Mesenchymal stem cell (in vitro differentiated cells and primary cell): ENCODE measurements around the gene GALNT1.

Experiments
- DNase-seq: peaks from one replicate; pipeline ENCODE4 v3.0.0-alpha.2; 2013
- H2AFZ ChIP-seq: one replicate; pipeline ENCODE4 v1.6.1; 2013; ENCODE audit warnings: low read depth, mild to moderate bottlenecking, control low read depth, inconsistent platforms, low read length, moderate library complexity
- H2AK5ac ChIP-seq: 2 replicates; pipeline ENCODE4 v1.6.1; 2013; ENCODE audit warnings: low read length, moderate library complexity, mild to moderate bottlenecking, inconsistent platforms; ENCODE audit not compliant: severe bottlenecking
- H2BK120ac ChIP-seq: one replicate; pipeline ENCODE4 v1.6.1; 2013; ENCODE audit warnings: low read depth, mild to moderate bottlenecking, inconsistent platforms, low read length, moderate library complexity
- H2BK12ac ChIP-seq, 2 experiments: one replicate each; pipeline ENCODE4 v1.6.1; 2013; ENCODE audit warnings: inconsistent platforms in 2 of 2, low read length in 2 of 2, mild to moderate bottlenecking in 2 of 2, moderate library complexity in 2 of 2, control low read depth in 1 of 2
- H2BK15ac ChIP-seq: one replicate; pipeline ENCODE4 v1.6.1; 2013; ENCODE audit warnings: mild to moderate bottlenecking, low read depth, inconsistent platforms; ENCODE audit not compliant: poor library complexity, severe bottlenecking
- H2BK5ac ChIP-seq: 2 replicates; pipeline ENCODE4 v1.6.1; 2013; ENCODE audit warnings: low read depth, mild to moderate bottlenecking, low read length, control low read depth, inconsistent platforms; ENCODE audit not compliant: poor library complexity, severe bottlenecking
- H3K14ac ChIP-seq, 2 experiments: one replicate each; pipeline ENCODE4 v1.6.1; 2013; ENCODE audit warnings: inconsistent platforms in 2 of 2, low read length in 2 of 2, control low read depth in 1 of 2, mild to moderate bottlenecking in 1 of 2, moderate library complexity in 1 of 2
- H3K18ac ChIP-seq, 2 experiments: one replicate each; pipeline ENCODE4 v1.6.1; 2013; ENCODE audit warnings: inconsistent platforms in 2 of 2, low read length in 2 of 2, control low read depth in 1 of 2, low read depth in 1 of 2, mild to moderate bottlenecking in 1 of 2
- H3K23ac ChIP-seq, 2 experiments: one replicate each; pipeline ENCODE4 v1.6.1; 2013; ENCODE audit warnings: inconsistent platforms in 2 of 2, low read length in 2 of 2, mild to moderate bottlenecking in 2 of 2, moderate library complexity in 2 of 2, control low read depth in 1 of 2
- H3K27ac ChIP-seq: 2 replicates; pipeline ENCODE4 v1.5.1; 2013; ENCODE audit warnings: mild to moderate bottlenecking, moderate library complexity, low read length, control low read depth, inconsistent platforms; ENCODE audit not compliant: poor library complexity, severe bottlenecking
- H3K27me3 ChIP-seq, 2 experiments: 2 replicates each; pipeline versions ENCODE4 v1.6.1 to v1.7.0; 2013; ENCODE audit warnings: low read length in 2 of 2, mild to moderate bottlenecking in 2 of 2, moderate library complexity in 2 of 2, control low read depth in 1 of 2, inconsistent platforms in 1 of 2; ENCODE audit not compliant: control insufficient read depth in 1 of 2, insufficient read depth in 1 of 2
- H3K36me3 ChIP-seq, 2 experiments: 2 replicates each; pipeline versions ENCODE4 v1.6.1 to v1.7.0; 2013; ENCODE audit warnings: low read length in 2 of 2, control low read depth in 1 of 2, inconsistent platforms in 1 of 2, low read depth in 1 of 2, mild to moderate bottlenecking in 1 of 2; ENCODE audit not compliant: insufficient read depth in 2 of 2, control insufficient read depth in 1 of 2
- H3K4ac ChIP-seq, 2 experiments: one replicate each; pipeline ENCODE4 v1.6.1; 2013; ENCODE audit warnings: inconsistent platforms in 2 of 2, low read length in 2 of 2, mild to moderate bottlenecking in 2 of 2, moderate library complexity in 2 of 2, control low read depth in 1 of 2, low read depth in 1 of 2
- H3K4me1 ChIP-seq: 2 replicates; pipeline ENCODE4 v1.6.1; 2013; ENCODE audit warnings: low read depth, low read length, control low read depth; ENCODE audit not compliant: control insufficient read depth, insufficient read depth
- H3K4me2 ChIP-seq: 2 replicates; pipeline ENCODE4 v1.6.1; 2013; ENCODE audit warnings: low read length, mild to moderate bottlenecking, inconsistent platforms; ENCODE audit not compliant: poor library complexity, severe bottlenecking
- H3K4me3 ChIP-seq, 2 experiments: 2 replicates each; pipeline versions ENCODE4 v1.5.1 to v1.7.0; 2013; ENCODE audit warnings: low read length in 2 of 2, mild to moderate bottlenecking in 2 of 2, control low read depth in 1 of 2, low read depth in 1 of 2; ENCODE audit not compliant: insufficient read depth in 1 of 2
- H3K79me1 ChIP-seq: replicated peaks from 2 replicates; pipeline ENCODE4 v1.6.1; 2013; ENCODE audit warnings: mild to moderate bottlenecking, control low read depth, low read length, inconsistent platforms; ENCODE audit not compliant: poor library complexity, severe bottlenecking
- H3K9ac ChIP-seq: 2 replicates; pipeline ENCODE4 v1.7.0; 2013; ENCODE audit warnings: mild to moderate bottlenecking, low read length, moderate library complexity
- H3K9me3 ChIP-seq: 2 replicates; pipeline ENCODE4 v1.7.0; 2013; ENCODE audit warnings: mild to moderate bottlenecking, low read length; ENCODE audit not compliant: control insufficient read depth
- H4K8ac ChIP-seq: one replicate; pipeline ENCODE4 v1.6.1; 2013; ENCODE audit warnings: inconsistent platforms, mild to moderate bottlenecking, low read length, moderate library complexity
- H4K91ac ChIP-seq: one replicate; pipeline ENCODE4 v1.6.1; 2013; ENCODE audit warnings: mild to moderate bottlenecking, low read length, inconsistent platforms
- WGBS: methylation state at CpG from one replicate; pipeline ENCODE4 v1.1.7; 2013; ENCODE audit warnings: mixed read lengths; 5-methylcytosine and 5-hydroxymethylcytosine counted together

Gene GALNT1

DNA sequence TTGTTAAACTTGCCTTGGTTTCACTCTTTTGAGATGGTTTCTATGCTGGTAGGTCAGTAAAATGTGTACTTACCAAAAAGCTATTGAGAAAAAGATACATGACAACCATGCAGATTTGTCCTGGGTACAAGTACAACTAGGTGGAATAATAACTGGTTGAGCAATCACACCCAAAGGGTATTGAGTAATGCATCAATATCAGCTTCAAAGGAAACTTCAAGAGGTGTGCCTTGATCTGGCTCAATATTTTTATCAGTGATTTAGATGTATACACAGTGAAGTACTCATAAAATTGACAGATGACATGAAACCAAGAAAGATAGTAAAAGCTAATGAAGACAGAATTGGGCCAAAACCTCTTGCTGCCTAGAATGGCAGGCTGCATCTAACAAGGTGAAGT, 21.7 kb upstream of the GALNT1 start:
- H3K14ac ChIP-seq = no peak overlapping the region
- H2BK5ac ChIP-seq = no peak overlapping the region
- no peak overlapping the region for H2BK15ac ChIP-seq
- H4K8ac ChIP-seq = no peak overlapping the region
- no peak overlapping the region for H2AFZ ChIP-seq
- no peak overlapping the region for H2BK12ac ChIP-seq
- no peak overlapping the region for H3K4me3 ChIP-seq
- H3K4me2 ChIP-seq = no peak overlapping the region
- no peaks in the 10 kb centered on the region for H3K27me3 ChIP-seq
- no peak overlapping the region for H2BK120ac ChIP-seq
- no peak overlapping the region for H4K91ac ChIP-seq
- H3K36me3 ChIP-seq = no peaks in the 10 kb centered on the region
- no peak for DNase-seq
- H3K18ac ChIP-seq = no peak overlapping the region
- no peak overlapping the region for H3K9ac ChIP-seq
- H3K27ac ChIP-seq = no peak overlapping the region
- H3K4ac ChIP-seq = no peak overlapping the region
- no peak overlapping the region for H2AK5ac ChIP-seq
- H3K4me1 ChIP-seq = no peaks in the 10 kb centered on the region
- H3K79me1 ChIP-seq = no peaks in the 10 kb centered on the region
- no peak overlapping the region for H3K23ac ChIP-seq
- H3K9me3 ChIP-seq = no peaks in the 10 kb centered on the region

DNA sequence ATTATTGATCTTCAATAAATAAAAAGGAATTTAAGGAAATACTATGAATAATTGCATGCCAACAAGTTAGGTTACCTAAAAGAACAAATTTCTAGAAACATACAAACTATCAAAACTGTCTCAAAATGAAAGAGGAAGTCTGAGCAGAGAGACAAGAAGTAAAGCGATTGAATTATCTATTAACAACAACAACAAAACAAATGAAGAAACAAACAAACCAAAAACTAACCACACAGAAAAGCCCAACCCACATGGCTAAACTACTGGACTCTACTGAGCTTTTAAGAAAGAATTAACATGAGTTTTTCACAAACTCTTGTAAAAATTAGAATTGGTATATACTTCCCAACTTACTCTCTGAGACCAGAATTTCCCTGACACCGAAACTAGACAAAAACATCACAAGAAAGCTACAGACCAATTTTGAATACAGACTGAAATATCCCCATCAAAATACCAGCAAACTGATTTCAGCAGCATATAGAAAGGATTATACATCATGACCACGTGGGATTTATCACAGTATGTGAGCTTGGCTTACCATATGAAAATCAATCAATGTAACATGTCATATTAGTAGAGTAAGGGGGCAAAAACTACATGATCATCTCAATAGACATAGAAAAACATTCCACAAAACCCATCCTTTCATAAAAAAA, 16.6 kb upstream of the GALNT1 start:
- no peaks in the 10 kb centered on the region for H3K27me3 ChIP-seq
- H3K36me3 ChIP-seq = no peaks in the 10 kb centered on the region
- H2AK5ac ChIP-seq = no peak overlapping the region
- no peak overlapping the region for H2BK5ac ChIP-seq
- no peak overlapping the region for H3K9ac ChIP-seq
- H2BK120ac ChIP-seq = no peak overlapping the region
- WGBS = 80% methylated on average over 3 of the region's 3 CpGs
- H3K4me3 ChIP-seq = no peak overlapping the region
- H3K79me1 ChIP-seq = no peaks in the 10 kb centered on the region
- no peak overlapping the region for H2AFZ ChIP-seq
- H3K18ac ChIP-seq = no peak overlapping the region
- DNase-seq = no peak
- H4K8ac ChIP-seq = no peak overlapping the region
- H3K4ac ChIP-seq = no peak overlapping the region
- no peak overlapping the region for H3K14ac ChIP-seq
- H3K27ac ChIP-seq = no peak overlapping the region
- no peaks in the 10 kb centered on the region for H3K9me3 ChIP-seq
- no peak overlapping the region for H2BK12ac ChIP-seq
- no peak overlapping the region for H2BK15ac ChIP-seq
- H3K4me1 ChIP-seq = no peaks in the 10 kb centered on the region
- H3K4me2 ChIP-seq = no peak overlapping the region
- no peak overlapping the region for H4K91ac ChIP-seq
- H3K23ac ChIP-seq = no peak overlapping the region

DNA sequence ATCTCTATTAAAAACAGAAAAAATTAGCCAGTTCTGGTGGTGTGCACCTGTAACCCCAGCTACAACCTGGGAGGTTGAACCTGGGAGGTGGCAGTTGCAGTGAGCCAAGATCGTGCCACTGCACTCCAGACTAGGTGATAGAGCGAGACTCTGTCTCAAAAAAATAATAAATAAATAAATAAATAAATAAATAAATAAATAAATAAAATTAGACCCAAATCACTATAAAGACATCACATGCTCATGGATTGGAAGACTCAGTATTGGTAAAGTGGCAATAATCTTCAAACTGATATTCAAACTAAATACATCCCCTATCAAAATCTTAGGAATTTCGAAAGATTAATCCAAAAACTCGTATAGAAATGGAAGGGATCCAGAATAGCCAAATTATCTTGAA, 15.5 kb upstream of the GALNT1 start:
- Histone ChIP-seq H2BK5ac (no peak overlapping the region), H2BK120ac (no peak overlapping the region), H3K36me3 (no peaks in the 10 kb centered on the region), H3K27ac (no peak overlapping the region), H3K4me3 (no peak overlapping the region), H3K27me3 (no peaks in the 10 kb centered on the region), H2BK15ac (no peak overlapping the region), H3K4ac (no peak overlapping the region), H4K8ac (no peak overlapping the region), H3K4me2 (no peak overlapping the region), H3K23ac (no peak overlapping the region), H3K9me3 (no peaks in the 10 kb centered on the region), H4K91ac (no peak overlapping the region), H2AK5ac (no peak overlapping the region), H3K18ac (no peak overlapping the region), H3K14ac (no peak overlapping the region), H3K9ac (no peak overlapping the region), H2AFZ (no peak overlapping the region), H3K4me1 (no peaks in the 10 kb centered on the region), H2BK12ac (no peak overlapping the region), H3K79me1 (no peaks in the 10 kb centered on the region)
- no peak for DNase-seq
- no CpG with 5 or more reads among the region's 4 CpGs for WGBS

DNA sequence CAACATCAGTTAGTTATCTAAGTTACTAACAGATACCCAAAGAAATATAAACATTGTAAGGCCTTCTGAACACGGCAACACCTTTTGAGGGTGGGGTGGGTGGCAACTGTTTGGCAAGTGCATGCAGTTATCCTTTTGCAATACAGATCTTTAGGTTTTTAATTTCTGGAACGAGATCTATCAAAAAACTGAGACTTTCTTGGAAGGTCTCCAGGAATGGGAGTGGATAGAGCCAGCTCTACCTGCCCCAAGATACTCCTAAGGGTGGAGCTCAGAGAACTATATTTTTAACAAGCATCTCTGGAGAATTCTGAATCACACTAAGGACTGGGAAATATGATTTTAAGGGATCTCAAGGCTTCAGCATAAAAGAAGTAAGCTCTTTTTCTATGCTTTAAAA, 11.4 kb upstream of the GALNT1 start:
- WGBS = 86% methylated on average over 2 of the region's 2 CpGs
- Histone ChIP-seq H3K4me3 (no peak overlapping the region), H3K4ac (no peak overlapping the region)

More for the DNA sequence above, 11.4 kb upstream of the GALNT1 start:
- DNase-seq = no peak
- Histone ChIP-seq H3K4me1 (no peaks in the 10 kb centered on the region), H3K36me3 (no peaks in the 10 kb centered on the region), H4K91ac (no peak overlapping the region), H3K9ac (no peak overlapping the region), H2BK12ac (no peak overlapping the region), H3K27ac (no peak overlapping the region), H3K27me3 (no peaks in the 10 kb centered on the region), H2BK15ac (no peak overlapping the region), H2AK5ac (no peak overlapping the region), H3K14ac (no peak overlapping the region), H3K18ac (no peak overlapping the region), H4K8ac (no peak overlapping the region), H2BK120ac (no peak overlapping the region), H2AFZ (no peak overlapping the region), H3K4me2 (no peak overlapping the region), H3K23ac (no peak overlapping the region), H3K79me1 (no peaks in the 10 kb centered on the region), H3K9me3 (no peaks in the 10 kb centered on the region), H2BK5ac (no peak overlapping the region)
